Right ventricle myocardium inferior (tissue), 1 donor: ENCODE results near the gene ZFPM1. TPM values are rescaled to one million over a fixed set of nuclear protein-coding genes. Genes with fewer than 3 reads are reported as not detected.

Source experiments
- ATAC-seq: fragments of 200-7000 bp; cut with Tn5 transposase; one replicate; pipeline ENCODE4 v1.9.1; 2020; ENCODE audit warnings: mild to moderate bottlenecking, moderate library complexity
- DNase-seq: peaks from one replicate; pipeline ENCODE4 v3.0.0; 2021; ENCODE audit errors: missing footprints
- intact Hi-C: fragments of 100-400 bp; cut with DNase I; formaldehyde crosslinking; loops from one replicate; pipeline ENCODE4 v1.11.0; 2022
- total RNA-seq: library from RNA; stranded (reverse); fragmentation: NEBNext Ultra II Directional; extraction: Animal tissue kit (Norgen Biotek cat#: 25700); gene quantifications from one replicate; pipeline ENCODE4 v1.2.1, GENCODE V29; 2021
- donor health status: DM: no; HTN: yes; CAD: no; lungs with severe emphysema.

The ZFPM1 gene
- total RNA-seq, 1 donor from 2014 or later = 4.1 TPM

DNA sequence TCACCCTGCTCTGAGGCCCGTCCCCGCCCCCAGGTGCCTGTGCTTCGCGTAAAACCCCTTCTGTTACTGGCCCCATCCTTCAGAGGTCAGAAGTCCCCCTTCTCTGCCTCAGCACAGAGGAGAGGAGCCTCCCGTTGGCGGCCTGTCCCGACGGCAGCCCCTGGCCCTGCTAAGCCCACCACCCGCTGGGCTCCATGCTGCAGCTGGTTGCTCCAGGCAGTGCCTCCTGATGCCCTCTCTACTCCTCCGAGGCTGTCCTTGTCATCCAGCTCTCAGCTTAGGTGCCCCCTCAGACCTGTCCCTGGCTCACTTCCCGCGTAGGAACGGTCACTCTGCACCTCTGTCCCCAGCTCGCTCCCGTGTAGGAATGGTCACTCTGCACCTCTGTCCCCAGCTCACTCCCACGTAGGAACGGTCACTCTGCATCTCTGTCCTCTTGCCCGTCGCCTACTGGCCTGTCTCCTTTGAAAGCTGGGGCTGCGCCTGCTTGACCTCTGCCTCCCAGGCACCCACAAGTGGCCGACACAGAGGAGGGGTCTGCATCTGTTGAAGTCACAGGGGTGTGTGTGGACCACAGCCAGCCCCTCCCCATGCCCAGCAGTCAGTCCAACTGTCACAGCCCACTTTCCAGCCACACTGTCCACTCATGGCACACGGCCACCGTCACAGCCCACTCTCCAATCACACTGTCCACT is 85.4 kb downstream of the ZFPM1 start:
- ATAC-seq (no peak), DNase-seq (peak; percentile 58)
- intact Hi-C loops = no loop called here

DNA sequence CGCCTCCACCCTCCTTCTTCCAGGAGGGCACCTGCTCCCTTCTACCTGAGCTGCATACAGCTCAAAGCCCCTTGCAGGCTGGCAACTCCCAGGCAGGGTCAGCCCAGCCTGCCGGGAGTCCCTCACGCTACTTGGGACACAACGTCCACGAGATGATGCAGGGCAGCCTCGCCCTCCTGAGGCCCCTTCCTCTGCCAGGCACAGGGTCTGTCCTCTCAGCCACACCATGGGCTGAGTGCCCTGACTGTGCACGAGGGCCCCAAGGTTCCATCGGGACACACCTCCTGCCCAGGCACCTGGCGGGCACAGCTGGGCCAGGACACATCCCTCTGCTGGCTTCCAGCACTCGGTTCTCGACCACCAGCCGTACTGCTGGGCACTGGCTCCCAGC is 86.2 kb downstream of the ZFPM1 start:
- intact Hi-C loops = no loop called here
- no peak for DNase-seq
- ATAC-seq = no peak

DNA sequence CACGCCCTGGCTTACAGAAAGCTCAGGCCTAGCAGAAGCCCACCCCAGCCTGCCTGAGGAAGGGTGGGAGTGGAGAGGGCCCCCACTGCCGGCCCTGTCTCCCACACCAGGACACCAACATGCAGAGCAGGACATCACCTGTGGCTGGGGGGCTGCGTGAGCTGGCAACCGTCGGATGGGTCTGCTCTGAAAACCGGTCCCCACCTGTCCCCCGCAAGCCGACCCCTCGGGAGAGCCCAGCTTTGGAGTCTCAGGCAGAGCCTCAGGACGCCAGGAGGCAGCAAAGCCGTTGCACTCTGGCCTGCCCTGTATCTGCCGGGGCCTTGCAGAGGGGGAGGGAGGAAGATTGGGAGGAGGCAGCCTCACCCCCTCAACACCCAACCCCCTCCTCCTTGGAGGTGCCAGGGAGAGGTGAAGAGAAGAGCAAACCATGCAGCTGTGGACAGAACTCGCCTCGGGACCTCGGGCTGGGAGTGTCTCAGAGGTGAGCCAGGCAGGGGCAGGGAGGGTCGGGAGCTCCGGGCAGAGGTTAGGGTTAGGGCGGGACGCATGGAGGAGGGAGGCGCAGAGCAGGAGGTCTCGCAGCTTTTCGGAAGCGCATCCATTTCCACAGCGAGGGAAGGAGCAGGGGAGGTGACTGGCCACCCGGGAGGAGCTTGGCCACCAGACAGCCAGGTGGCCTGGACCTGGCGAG is 86.7 kb downstream of the ZFPM1 start:
- DNase-seq (no peak), ATAC-seq (no peak)
- intact Hi-C loops = no loop called here

DNA sequence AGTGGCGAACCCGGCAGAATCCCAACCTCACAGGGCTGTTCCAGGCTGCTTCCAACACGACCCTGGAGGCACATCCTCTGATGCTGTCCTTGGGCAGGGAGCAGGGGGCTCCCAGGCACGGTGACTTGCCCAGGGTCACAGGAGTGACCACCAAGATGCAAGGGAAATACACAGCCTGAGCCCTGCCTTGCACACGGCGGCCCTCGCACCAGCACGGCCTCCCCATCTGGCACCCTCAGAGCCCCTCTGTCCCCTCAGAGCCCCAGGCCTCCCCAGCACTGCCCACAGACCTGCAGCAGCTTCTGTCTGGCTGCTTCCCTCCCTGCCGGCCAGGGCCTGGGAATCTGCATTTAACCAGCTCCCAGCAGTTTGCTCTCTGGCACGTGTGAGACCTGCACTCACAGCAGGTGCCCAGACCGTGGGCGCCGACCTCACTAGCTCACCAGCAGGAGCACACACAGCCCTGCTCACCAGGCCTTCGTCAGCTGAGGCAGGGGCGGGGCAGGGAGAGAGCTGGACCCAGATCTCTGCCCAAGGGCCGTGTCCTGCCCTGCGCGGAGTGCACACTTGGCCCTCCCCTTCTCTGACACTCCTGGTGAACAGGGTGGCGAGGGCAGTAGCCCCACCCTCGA is 87.4 kb downstream of the ZFPM1 start:
- intact Hi-C loops = no loop called here
- ATAC-seq = no peak
- DNase-seq = no peak

GRCh38 chr16:88541831-88542616 is 88.9 kb downstream of the ZFPM1 start:
- ATAC-seq (no peak), DNase-seq (no peak)
- intact Hi-C loops = no loop called here

DNA sequence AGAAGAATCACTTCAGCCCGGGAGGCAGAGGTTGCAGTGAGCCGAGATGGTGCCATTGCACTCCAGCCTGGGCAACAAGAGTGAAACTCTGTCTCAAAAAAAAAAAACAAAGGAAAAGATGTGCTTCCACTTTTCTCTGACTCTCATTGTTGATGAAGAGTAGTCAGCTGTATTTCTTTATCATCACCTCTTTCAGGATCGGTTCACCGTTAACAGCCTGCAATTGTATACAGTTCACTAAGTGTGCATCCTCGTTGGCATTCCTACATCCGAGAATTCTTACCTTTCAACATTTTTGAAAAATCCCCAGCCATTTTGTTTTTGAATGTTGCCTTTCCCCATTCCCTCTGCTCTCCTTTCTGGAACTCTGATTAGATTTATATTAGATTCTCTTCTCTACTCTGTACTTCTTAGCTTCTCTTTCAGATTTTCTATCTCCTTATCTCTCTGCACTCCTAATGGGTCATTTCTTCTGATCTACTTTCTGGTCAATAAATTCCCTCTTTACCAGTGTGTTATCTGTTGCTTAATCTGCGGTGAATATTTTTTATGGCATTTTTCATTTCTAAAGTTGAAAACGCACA is 90.2 kb downstream of the ZFPM1 start:
- intact Hi-C loops = no loop called here
- DNase-seq (no peak), ATAC-seq (no peak)

DNA sequence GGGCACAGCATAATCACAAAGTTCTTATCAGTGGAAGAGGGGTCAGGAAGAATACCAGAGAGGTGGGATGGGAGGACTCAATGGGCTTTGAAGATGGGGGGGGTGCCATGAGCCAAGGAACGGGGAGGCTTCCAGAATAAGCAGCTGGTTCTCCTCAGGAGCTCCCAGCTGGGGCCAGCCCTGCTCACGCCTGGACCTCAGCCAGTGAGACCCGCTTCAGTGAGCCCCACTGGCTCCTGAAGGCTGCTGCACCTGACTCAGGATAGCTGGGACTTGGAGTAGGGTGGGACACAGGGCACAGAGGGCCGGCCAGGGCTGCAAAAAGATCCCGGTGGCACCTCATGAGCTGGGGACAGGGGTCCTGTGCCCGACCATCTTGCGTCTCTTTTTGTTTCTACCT is 92.7 kb downstream of the ZFPM1 start:
- DNase-seq (no peak), ATAC-seq (no peak)
- intact Hi-C loops = no loop called here

DNA sequence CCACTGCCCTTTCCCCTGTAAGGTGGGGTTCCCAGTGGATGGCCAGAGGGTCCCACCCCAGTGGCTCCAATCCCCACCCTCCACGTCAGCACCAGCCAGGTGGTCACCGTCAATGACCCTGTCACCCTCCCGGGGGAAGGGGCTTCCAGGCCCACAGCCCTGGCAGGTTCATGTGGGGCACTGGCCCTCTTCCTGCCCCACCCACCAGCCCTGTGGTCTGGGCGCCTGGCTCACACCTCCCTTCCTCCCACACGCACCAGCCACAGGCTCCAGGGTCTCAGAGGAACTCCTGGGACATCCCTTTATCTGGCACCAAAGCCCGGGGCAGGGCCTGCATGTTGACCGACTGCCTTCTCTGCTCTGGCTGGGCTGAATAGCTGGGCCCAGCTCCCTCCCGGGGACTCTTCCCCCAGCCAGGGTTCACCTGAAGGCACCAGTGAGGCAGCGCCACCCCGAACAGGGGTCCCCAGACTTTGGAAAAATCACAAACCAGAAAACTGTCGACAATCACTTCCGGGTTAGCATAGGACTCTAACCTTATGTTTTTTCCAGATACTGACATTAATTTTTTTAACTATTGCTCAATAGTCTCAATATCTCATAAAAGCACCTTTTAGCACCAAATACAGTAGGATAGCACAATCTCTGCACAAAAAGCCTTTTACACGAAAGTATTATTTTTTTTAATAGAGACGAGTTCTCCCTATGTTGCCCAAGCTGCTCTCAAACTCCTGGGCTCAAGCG is 95.2 kb downstream of the ZFPM1 start:
- DNase-seq (peak; percentile 59), ATAC-seq (no peak)
- intact Hi-C loops = no loop called here

DNA sequence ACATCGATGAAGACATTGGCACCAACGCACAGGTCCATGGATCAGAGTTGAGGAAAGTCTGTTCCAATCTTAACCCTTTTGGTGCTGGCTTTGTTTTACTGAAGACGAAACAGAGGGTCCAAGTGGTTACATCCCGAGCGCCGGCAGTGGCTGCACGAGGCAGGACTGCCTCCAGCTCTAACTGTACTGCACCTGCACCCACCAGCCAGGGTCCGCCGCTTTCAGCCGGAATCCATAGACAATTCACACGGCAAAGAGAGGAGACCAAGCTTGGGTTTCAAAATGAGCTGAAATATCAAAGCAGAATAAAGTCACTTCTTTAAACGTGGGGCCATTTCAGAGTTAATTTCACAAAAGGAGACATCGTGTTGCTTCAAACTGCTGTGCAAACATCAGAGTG is 95.9 kb downstream of the ZFPM1 start:
- peak; percentile 64 for DNase-seq
- no peak for ATAC-seq
- intact Hi-C loops = no loop called here

DNA sequence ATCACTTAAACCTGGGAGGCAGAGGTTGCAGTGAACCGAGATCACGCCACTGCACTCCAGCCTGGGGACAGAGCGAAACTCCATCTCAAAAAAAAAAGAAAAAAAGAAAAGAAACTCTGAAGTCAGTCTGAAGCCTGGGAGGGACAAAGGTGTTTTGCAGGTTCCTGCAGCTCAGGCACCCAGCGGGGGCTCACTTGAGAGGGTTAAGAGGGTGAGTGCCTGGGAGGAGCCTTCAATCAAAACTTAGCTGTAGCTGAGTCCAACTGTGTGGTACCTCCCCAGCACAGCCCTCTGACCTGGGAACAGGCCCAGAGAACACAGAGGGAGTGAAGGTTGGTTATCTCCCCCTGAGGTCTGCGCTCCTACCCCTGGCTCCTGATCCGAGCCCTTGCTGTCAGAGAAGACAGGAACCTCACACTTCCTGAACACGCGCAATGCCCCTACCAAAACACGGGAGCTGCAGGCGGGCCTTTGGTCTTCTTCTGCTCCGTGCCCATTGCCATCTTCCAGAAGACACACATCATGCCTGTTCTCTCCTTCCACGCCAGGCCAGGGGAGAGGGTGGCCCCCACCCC is 96.7 kb downstream of the ZFPM1 start:
- DNase-seq (no peak), ATAC-seq (no peak)
- intact Hi-C loops = no loop called here

DNA sequence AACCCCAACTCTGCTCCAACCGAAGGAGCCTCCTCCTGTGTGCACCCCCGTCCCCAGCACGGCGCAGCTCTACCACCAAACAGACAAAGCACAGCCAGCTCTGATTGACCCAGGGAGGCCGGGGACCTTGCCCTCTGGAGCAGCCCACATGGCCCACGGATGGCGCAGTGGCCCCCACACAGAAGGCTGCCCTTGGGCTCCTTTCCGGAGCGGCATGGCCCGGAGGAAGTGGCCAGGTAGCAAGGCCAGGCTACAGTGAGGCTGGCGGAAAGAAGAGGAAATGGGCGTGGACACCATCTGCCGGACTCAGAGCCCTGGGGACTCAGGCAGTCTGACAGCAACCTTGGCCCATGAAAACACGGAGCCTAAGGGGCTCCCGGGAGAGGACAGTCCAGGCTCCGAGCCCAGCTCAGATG is 97.2 kb downstream of the ZFPM1 start:
- peak; percentile 58 for ATAC-seq
- no peak for DNase-seq
- intact Hi-C loops = no loop called here

GRCh38 chr16:88552166-88552565 is 99.1 kb downstream of the ZFPM1 start:
- no peak for DNase-seq
- no peak for ATAC-seq
- intact Hi-C loops = no loop called here

DNA sequence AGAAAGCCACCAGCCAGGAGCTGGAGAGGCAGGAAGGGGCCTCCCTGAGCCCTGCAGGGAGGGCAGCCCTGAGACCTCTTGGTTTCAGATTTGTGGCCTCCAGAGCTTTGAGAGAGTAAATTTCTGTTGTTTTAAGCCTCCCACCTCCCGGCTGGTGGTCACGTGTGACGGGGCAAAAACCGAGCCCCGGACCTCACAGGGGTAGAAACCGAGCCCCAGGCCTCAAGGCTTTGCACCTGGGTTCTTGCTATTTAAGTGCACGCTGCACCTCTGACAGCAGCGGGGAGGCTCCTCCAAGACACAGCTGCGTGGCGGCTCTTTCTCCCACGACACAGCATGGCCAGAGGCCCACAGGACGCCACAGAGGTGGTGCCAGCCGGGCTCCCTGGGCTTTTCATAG is 99.7 kb downstream of the ZFPM1 start:
- no peak for ATAC-seq
- no peak for DNase-seq
- intact Hi-C loops = no loop called here

DNA sequence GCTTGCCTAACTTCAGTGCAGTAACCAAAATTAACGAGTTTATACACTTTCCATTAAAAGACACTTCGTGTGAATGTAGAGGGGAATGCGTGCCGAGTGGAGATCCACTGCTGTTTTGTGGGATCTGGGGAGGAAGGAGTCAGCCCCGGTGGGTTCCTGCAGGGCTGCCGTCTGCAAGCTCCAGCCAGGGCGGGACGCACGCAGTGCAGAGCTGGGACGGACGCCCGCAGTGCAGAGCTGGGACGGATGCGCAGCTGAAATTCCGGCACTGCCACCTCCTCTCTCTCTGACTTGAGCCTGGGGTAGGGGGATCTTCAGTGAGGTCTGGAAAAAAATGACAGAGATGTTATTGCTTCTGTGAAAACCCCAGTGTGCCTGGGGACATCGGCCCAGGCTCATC is 100.7 kb downstream of the ZFPM1 start:
- no peak for ATAC-seq
- no peak for DNase-seq
- intact Hi-C loops = no loop called here

- DNase-seq (no peak), ATAC-seq (no peak)
- intact Hi-C loops = no loop called here
Measured at GRCh38 chr16:88554711-88555264, 101.7 kb downstream of the ZFPM1 start.

GRCh38 chr16:88556294-88556988 is 103.4 kb downstream of the ZFPM1 start:
- ATAC-seq (no peak), DNase-seq (no peak)
- intact Hi-C loops = no loop called here
